NCI-H2171 treated with DMSO at 0.1 percent for 48 hours (cell line): ENCODE data around the gene RHO.

Experiments used
- DNase-seq: peaks from one replicate; lab custom pipeline; 2025; lab: John Stamatoyannopoulos, UW

RHO gene

DNA sequence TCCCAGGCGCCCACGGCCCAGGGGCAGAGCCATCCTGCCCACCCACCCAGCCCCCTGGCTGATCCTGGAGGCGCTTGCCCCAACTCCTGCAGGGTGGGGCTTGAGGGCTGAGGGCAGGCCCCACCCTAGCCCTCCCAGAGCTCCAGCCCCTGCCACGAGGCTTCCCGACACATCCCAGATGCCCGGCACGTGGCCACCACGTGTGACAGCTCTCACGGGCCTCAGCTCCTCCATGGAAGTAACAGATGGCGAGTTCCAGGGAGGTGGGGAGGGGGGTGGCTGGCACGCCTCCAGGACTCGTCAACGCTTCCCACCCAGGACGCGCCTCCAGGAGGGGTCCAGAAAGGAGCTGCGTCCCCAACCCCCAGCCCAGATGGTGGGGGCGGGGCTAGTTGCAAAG lies 48.9 kb downstream of the RHO start:
- DNase-seq, result peak; percentile 95

DNA sequence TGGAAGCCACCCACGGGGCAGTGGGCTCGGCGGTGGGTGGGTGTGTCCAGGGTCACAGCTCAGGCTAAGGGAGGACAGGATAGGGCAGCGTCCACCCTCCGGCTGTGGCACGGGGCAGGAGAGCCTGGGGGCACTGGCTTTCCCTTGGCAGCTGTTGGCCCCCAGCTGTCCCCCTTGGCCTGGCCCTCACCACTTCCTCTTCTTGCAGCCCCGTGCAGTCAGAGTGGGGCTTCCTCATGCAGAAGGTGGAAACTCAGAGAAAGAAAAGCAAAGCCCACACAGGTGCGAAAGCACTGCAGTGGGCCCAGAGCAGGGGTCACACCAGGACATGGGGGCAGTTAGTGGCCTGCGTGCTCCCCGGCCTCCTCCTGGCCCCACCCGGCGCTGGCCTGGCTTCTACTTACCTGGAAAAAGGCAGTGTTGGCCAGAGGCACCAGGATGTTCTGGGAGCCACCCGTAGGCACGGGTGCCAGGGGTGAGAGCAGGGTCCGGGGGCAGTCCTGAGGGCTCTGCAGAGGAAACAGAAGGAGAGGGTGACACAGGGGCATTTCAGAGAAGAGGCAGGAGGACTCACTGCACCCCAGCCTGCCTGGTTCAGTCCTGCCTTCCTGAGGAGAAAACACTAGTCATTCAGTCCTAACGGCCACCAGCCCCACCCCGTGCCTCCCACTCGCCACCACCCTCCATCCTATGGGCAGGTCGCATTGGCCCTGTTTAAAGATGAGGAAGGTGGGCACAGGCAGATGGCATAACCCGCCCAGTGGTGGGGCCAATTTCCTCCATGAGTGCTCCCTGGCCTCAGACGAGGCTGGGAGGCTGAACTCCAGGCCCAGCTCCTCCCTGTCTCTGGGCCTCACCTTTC lies 49.7 kb downstream of the RHO start:
- DNase-seq, result peak; percentile 30

DNA sequence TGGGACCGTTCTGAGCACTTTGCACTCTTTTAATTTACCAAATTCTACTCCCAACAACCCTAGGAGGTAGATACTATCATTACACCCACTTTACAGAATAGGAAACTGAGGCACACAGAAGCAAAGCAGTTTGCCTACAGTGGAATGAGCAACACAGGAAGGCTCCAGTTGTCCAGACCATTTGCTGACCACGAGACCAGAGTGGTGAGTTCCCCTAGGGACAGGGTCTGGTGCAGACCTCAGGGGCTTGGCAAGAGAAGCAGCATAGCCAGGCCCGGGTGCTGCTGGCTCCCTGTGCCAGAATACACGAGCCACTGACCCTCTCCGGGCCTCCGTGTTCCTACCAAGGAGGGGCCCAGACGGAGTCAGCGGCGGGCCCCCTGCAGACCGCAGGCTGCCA lies 51.6 kb downstream of the RHO start:
- DNase-seq, result peak; percentile 3

DNA sequence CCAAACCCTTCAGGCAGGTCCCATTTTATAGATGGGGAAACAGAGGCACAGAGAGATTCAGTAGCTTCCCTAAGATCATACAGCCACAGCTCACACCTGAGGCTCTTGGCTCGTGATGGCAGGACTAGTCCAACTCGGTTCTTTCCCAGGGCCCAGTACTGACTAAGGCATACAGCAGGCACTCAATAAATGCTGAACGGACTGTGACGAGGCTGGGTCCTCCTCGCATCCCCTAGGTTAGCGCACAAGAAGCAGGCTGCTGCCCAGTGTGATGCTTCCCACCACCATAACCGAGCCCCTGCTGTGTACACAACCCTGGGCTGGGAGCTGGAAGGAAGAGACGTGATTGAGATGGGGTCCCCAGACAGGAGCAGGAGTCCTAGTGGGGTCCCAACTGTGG lies 53.2 kb downstream of the RHO start:
- DNase-seq, result no peak

DNA sequence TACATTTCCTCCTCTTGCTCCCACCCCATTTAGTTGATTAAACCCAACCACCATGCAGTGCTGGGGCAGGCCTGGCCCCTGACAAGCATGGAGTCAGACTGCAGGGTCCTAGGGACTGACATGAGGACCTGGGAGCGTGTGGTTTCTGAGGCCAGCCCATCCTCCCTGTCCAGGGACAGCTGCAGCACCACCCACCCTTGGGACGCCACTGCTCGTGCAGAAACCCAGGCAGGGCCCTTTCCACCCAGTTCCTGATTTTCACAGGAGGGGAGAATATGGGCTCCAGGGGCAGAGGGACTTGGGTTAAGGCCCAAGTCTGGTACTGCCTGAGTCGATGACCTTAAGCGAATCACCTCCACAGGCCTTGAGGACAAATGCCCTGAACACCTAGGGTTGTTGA lies 54.4 kb downstream of the RHO start:
- no peak for DNase-seq

DNA sequence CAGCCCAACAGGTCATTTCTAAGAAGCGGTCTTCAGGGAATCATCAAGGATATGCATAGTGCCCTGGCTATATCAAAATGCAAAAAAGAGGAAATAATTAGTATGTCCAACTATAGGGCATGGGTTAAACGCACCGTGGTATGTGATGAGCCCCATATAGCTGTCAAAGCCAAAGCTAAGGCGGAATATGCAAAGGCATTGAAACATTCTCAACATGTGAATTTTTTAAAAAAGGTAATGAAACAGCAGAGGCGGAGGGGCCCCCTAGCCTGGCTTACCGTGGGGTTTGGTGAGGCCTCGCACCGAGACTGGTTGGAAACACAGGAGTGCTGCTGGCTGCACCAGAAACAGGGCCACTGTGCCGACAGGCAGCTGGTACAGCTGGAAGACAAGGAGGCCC lies 54.9 kb downstream of the RHO start:
- DNase-seq, result no peak

- no peak for DNase-seq
Measured at GRCh38 chr3:129584631-129585030, 56.2 kb downstream of the RHO start.
